ENCODE measurements around the gene CNTFR.

GRCh38 chr9:34579808-34580163 lies 9.7 kb downstream of the CNTFR start:
- no peak for TF ChIP-seq TAF1 (IDR thresholded peaks at IDR 0.05; ENCODE audit: low read depth)
- no peak for TF ChIP-seq RAD21 (IDR thresholded peaks at IDR 0.05; ENCODE audit: low read depth)
- TF ChIP-seq EGR1 (IDR thresholded peaks at IDR 0.05), result no peak
- no peak for TF ChIP-seq EP300 (IDR thresholded peaks at IDR 0.05; ENCODE audit: borderline replicate concordance)
- TF ChIP-seq CEBPB (IDR thresholded peaks at IDR 0.05), result no peak
- no peak for TF ChIP-seq REST (IDR thresholded peaks at IDR 0.05; ENCODE audit: low read depth)
- TF ChIP-seq YY1 (IDR thresholded peaks at IDR 0.05; ENCODE audit: low read depth), result no peak

Data from Ishikawa (cell line).